Measurements from ENCODE around the gene RALA.

GRCh38 chr7:39623047-39623731 lies at the start of gene RALA:
- TF ChIP-seq CTCF (IDR thresholded peaks at IDR 0.05) (no peak), EZH2 (IDR thresholded peaks at IDR 0.05) (no peak), EZH2phosphoT487 (IDR thresholded peaks at IDR 0.05) (no peak)
